Renal cortex interstitium (tissue), 11 donors: ENCODE measurements around the gene FAM222B. TPM values are rescaled to one million over a fixed set of nuclear protein-coding genes. Genes with fewer than 3 reads are reported as not detected.

Experiments used
- DNase-seq, 11 donors: peaks; one replicate each; pipeline ENCODE4 v3.0.0-alpha.2; 2013; ENCODE audit warnings: low read depth in 9 of 11, low spot score in 4 of 11; ENCODE audit errors: extremely low read depth in 1 of 11
- polyA plus RNA-seq, 3 donors: library from polyadenylated mRNA; unstranded; fragments of 120-200 nt; gene quantifications; one replicate each; pipeline ENCODE4 v1.2.1, GENCODE V29; 2013; ENCODE audit not compliant: insufficient read length in 3 of 3

FAM222B gene
- polyA plus RNA-seq, 3 donors: 20.8 to 22.0 (median 21.4) TPM

- peak in 9 of 11 donors; percentile 83 to 91 (median 90) for DNase-seq
Observed at GRCh38 chr17:28710861-28711722, 131.5 kb downstream of the FAM222B start.

GRCh38 chr17:28707339-28707720, 135.3 kb downstream of the FAM222B start:
- DNase-seq: no peak

- DNase-seq: no peak
Observed at GRCh38 chr17:28706471-28707338, 135.9 kb downstream of the FAM222B start.

Other genes with a start within 250 kb of the FAM222B start
- 10 to 100 TPM; 54.1 to 70.3 (median 68.1) TPM for gene SPAG5, start 243.8 kb downstream of the FAM222B start, polyA plus RNA-seq
- 10 to 100 TPM; 12.2 to 31.0 (median 14.7) TPM for gene RSKR, start 228.6 kb downstream of the FAM222B start, polyA plus RNA-seq
- 100 to 1,000 TPM in 1 of 3 donors, 10 to 100 TPM in 2; 93.5 to 100 (median 94.8) TPM for gene BLTP2, start 197.6 kb downstream of the FAM222B start, polyA plus RNA-seq
- 10 to 100 TPM; 80.2 to 85.8 (median 81.8) TPM for gene SDF2, start 180.9 kb downstream of the FAM222B start, polyA plus RNA-seq
- 10 to 100 TPM; 71.4 to 75.8 (median 72.4) TPM for gene SUPT6H, start 180.6 kb downstream of the FAM222B start, polyA plus RNA-seq
- 1 to 10 TPM; 5.9 to 8.7 (median 6.6) TPM for gene PROCA1, start 130.9 kb downstream of the FAM222B start, polyA plus RNA-seq
- 100 to 1,000 TPM; 169 to 186 (median 184) TPM for gene RAB34, start 124.9 kb downstream of the FAM222B start, polyA plus RNA-seq
- gene RPL23A, start 122.8 kb downstream of the FAM222B start, polyA plus RNA-seq: 100 to 1,000 TPM; 834 to 981 (median 852) TPM
- gene TLCD1, start 116.6 kb downstream of the FAM222B start, polyA plus RNA-seq: 10 to 100 TPM; 14.7 to 16.3 (median 16.1) TPM
- gene NEK8, start 114.0 kb downstream of the FAM222B start, polyA plus RNA-seq: 10 to 100 TPM in 1 of 3 donors, 1 to 10 TPM in 2; 8.3 to 14.5 (median 8.4) TPM
- 100 to 1,000 TPM; 107 to 149 (median 126) TPM for gene TRAF4, start 98.8 kb downstream of the FAM222B start, polyA plus RNA-seq
- gene ERAL1, start 12.2 kb upstream of the FAM222B start, polyA plus RNA-seq: 10 to 100 TPM; 63.6 to 73.8 (median 66.1) TPM
- gene FLOT2, start 54.9 kb upstream of the FAM222B start, polyA plus RNA-seq: 10 to 100 TPM; 77.6 to 96.1 (median 91.7) TPM
- 10 to 100 TPM in 2 of 3 donors, 1 to 10 TPM in 1; 9.7 to 17.9 (median 17.6) TPM for gene DHRS13, start 60.3 kb upstream of the FAM222B start, polyA plus RNA-seq
- 10 to 100 TPM; 48.2 to 58.1 (median 51.2) TPM for gene PHF12, start 108.7 kb upstream of the FAM222B start, polyA plus RNA-seq
- under 1 TPM; 0.20 to 0.41 (median 0.23) TPM for gene SEZ6, start 163.2 kb upstream of the FAM222B start, polyA plus RNA-seq
- gene PIPOX, start 200.4 kb upstream of the FAM222B start, polyA plus RNA-seq: 10 to 100 TPM in 2 of 3 donors, 1 to 10 TPM in 1; 9.5 to 13.1 (median 10.4) TPM